Upper lobe of left lung (tissue), 6 donors: ENCODE data around the gene DCST1. TPM values are rescaled to one million over a fixed set of nuclear protein-coding genes. Genes with fewer than 3 reads are reported as not detected.

Experiments
- ATAC-seq, 2 donors: fragments of 200-7000 bp; cut with Tn5 transposase; one replicate each; pipeline ENCODE4 v1.9.1; 2022; ENCODE audit warnings: mild to moderate bottlenecking in 2 of 2, moderate library complexity in 2 of 2; ENCODE audit not compliant: low FRiP score in 2 of 2
- DNase-seq, 2 donors: peaks; one replicate each; pipeline ENCODE4 v3.0.0-alpha.2; 2019 to 2020
- H3K27ac ChIP-seq, 4 donors: fragments of 200-600 bp; sonication (generic); one replicate each; pipeline ENCODE4 v1.5.1; 2016 to 2019
- H3K27me3 ChIP-seq, 4 donors: fragments of 200-600 bp; sonication (generic); one replicate each; pipeline ENCODE4 v1.5.1; 2017 to 2019
- H3K36me3 ChIP-seq, 4 donors: fragments of 200-600 bp; sonication (generic); one replicate each; pipeline ENCODE4 v1.5.1; 2016 to 2019
- H3K4me1 ChIP-seq, 4 donors: fragments of 200-600 bp; sonication (generic); one replicate each; pipeline ENCODE4 v1.5.1; 2018 to 2019
- H3K4me3 ChIP-seq, 4 donors: fragments of 200-600 bp; sonication (generic); one replicate each; pipeline ENCODE4 v1.5.1; 2017 to 2019; ENCODE audit warnings: mild to moderate bottlenecking in 2 of 4, moderate library complexity in 1 of 4
- H3K9me3 ChIP-seq, 4 donors: fragments of 200-600 bp; sonication (generic); one replicate each; pipeline ENCODE4 v1.5.1; 2018 to 2019
- EP300 ChIP-seq, 4 donors: sonication (generic); formaldehyde crosslinking; IDR thresholded peaks; one replicate each; pipeline ENCODE4 v1.5.1; 2017; ENCODE audit warnings: antibody characterized with exemption in 4 of 4, control low read depth in 2 of 4
- POLR2A ChIP-seq, 4 donors: fragments of 450-650 bp; IDR thresholded peaks; one replicate each; pipeline ENCODE4 v1.5.1; 2016 to 2017; ENCODE audit warnings: antibody characterized with exemption in 4 of 4, mild to moderate bottlenecking in 2 of 4
- POLR2AphosphoS5 ChIP-seq, 2 donors: sonication (generic); formaldehyde crosslinking; IDR thresholded peaks; one replicate each; pipeline ENCODE4 v1.5.1; 2017; ENCODE audit warnings: antibody characterized with exemption in 2 of 2
- WGBS, 2 donors: methylation state at CpG; one replicate each; pipeline ENCODE4 v1.1.5; 2017 to 2018; 5-methylcytosine and 5-hydroxymethylcytosine counted together
- total RNA-seq, 6 donors: library from RNA; depleted of rRNA in 4 of 6; stranded (reverse); fragments of >200 nt in 4 of 6; gene quantifications; one replicate each; pipeline versions ENCODE4 v1.1.0 to v1.2.1, GENCODE V29; 2016 to 2021
- TF ChIP-seq, protein P1 (sequence below), 6 experiments: fragments of 450-650 bp in 4 of 6; fragments of 200-600 bp in 2 of 6; sonication (generic) in 2 of 6; IDR thresholded peaks; one replicate each; pipeline ENCODE4 v1.5.1; 2016 to 2019; ENCODE audit warnings: antibody characterized with exemption in 6 of 6
- donor health status: DM: no; HTN: no; CAD: no; lungs with moderate emphysema.
- donor health status: DM: no; HTN: yes; CAD: no; lungs with severe emphysema.

DCST1 gene
- total RNA-seq, 6 donors from 2014 or later: 0.89 TPM; not detected in 5

DNA sequence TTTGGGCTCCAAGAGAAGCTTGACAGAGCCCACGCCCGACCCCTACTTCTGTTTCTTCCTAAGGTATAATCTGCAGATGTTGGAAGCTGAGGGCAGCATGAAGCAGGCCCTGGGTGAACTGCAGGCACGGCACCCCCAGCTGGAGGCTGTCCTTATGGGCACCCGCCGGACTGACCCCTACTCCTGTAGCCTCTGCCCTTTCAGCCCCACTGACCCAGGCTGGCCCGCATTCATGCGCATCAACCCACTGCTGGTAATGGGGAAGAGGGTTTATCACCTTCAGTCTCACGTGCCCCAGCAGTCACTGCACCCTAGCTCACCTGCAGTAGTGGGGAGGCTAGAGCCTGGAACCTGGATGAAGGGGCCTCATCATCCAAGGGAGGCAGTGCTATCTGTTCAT is 43.3 kb upstream of the DCST1 start:
- H3K4me1 ChIP-seq: peaks cover 0 to 6% (median 2%) of the 10 kb centered on the region in 4 donors
- no peak overlapping the region for H3K27ac ChIP-seq
- peaks cover 0 to 49% (median 23%) of the 10 kb centered on the region in 4 donors for H3K36me3 ChIP-seq
- DNase-seq (no peak), ATAC-seq (no peak)
- no peaks in the 10 kb centered on the region for H3K27me3 ChIP-seq
- WGBS, 2 donors: 94 to 95% methylated on average over 7 to 8 of the region's 8 CpGs
- no peak overlapping the region for H3K4me3 ChIP-seq
- H3K9me3 ChIP-seq: no peaks in the 10 kb centered on the region
- no peak for TF ChIP-seq POLR2AphosphoS5 (IDR thresholded peaks at IDR 0.05)
- TF ChIP-seq, protein P1, sequence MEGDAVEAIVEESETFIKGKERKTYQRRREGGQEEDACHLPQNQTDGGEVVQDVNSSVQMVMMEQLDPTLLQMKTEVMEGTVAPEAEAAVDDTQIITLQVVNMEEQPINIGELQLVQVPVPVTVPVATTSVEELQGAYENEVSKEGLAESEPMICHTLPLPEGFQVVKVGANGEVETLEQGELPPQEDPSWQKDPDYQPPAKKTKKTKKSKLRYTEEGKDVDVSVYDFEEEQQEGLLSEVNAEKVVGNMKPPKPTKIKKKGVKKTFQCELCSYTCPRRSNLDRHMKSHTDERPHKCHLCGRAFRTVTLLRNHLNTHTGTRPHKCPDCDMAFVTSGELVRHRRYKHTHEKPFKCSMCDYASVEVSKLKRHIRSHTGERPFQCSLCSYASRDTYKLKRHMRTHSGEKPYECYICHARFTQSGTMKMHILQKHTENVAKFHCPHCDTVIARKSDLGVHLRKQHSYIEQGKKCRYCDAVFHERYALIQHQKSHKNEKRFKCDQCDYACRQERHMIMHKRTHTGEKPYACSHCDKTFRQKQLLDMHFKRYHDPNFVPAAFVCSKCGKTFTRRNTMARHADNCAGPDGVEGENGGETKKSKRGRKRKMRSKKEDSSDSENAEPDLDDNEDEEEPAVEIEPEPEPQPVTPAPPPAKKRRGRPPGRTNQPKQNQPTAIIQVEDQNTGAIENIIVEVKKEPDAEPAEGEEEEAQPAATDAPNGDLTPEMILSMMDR (IDR thresholded peaks at IDR 0.05): no peak
- no peak for TF ChIP-seq POLR2A (IDR thresholded peaks at IDR 0.05)
- no peak for TF ChIP-seq EP300 (IDR thresholded peaks at IDR 0.05)

GRCh38 chr1:154992721-154993571 is 40.7 kb upstream of the DCST1 start:
- WGBS, 2 donors: 83 to 92% methylated on average over 11 to 14 of the region's 14 CpGs
- no peak for TF ChIP-seq EP300 (IDR thresholded peaks at IDR 0.05)
- no peak for TF ChIP-seq POLR2AphosphoS5 (IDR thresholded peaks at IDR 0.05)
- TF ChIP-seq, protein P1 (IDR thresholded peaks at IDR 0.05): no peak
- no peak for TF ChIP-seq POLR2A (IDR thresholded peaks at IDR 0.05)
- no peak overlapping the region for H3K27ac ChIP-seq
- H3K4me1 ChIP-seq: peaks cover 0 to 6% (median 0%) of the 10 kb centered on the region in 4 donors
- H3K9me3 ChIP-seq: no peaks in the 10 kb centered on the region
- DNase-seq (no peak), ATAC-seq (no peak)
- H3K4me3 ChIP-seq: no peak overlapping the region
- H3K36me3 ChIP-seq: peaks cover 0 to 41% (median 18%) of the 10 kb centered on the region in 4 donors
- H3K27me3 ChIP-seq: no peaks in the 10 kb centered on the region

DNA sequence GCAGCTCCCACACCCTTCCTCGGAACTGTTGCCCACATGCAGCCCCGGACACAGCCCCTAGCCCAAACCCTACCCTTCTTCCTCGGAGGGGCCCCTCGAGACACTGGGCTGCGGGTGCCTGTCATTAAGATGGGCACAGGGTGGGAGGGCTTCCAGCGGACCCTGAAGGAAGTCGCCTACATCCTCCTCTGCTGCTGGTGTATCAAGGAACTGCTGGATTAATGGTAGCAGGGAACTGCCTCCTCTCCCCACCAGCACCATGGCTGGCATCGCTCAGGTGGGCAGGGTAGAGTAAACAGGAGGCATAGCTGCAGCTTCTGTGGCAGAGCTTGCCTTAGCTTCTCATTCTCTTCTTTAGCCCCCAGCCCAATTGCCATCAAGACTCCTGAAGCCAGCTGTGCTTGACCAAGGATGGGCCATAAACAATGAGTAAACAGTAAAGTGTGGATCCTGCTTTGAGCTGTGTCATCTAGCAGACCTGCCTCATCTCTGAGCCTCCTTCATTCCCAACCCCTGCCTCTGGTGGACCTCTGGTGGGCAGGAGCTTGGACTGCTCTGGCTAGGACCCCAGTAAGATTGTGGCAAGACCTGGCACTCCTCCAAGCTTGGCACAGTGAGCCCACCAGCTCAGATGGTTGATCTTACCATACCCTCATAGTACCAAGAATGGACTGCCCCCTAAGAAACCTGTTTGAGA is 39.9 kb upstream of the DCST1 start, which contains the start of gene LENEP:
TSS of gene LENEP (plus strand) at position 15 of the 697 bp plus-strand sequence. CDS start at position 37, 22 bp downstream.
- Histone ChIP-seq H3K36me3 (peaks cover 0 to 33% (median 10%) of the 10 kb centered on the region in 4 donors), H3K27ac (no peak within 1 kb of the TSS), H3K4me1 (peaks cover 1 to 8% (median 2%) of the 10 kb centered on the region in 4 donors), H3K9me3 (no peaks in the 10 kb centered on the region), H3K4me3 (no peak within 1 kb of the TSS), H3K27me3 (no peaks in the 10 kb centered on the region)
- WGBS, 2 donors: 70 to 80% methylated on average over 7 to 8 of the region's 8 CpGs
- ATAC-seq: no peak
- no peak for DNase-seq
- TF ChIP-seq POLR2AphosphoS5 (IDR thresholded peaks at IDR 0.05) (no peak), EP300 (IDR thresholded peaks at IDR 0.05) (no peak), POLR2A (IDR thresholded peaks at IDR 0.05) (no peak)
- TF ChIP-seq, protein P1 (IDR thresholded peaks at IDR 0.05): no peak

GRCh38 chr1:154994269-154994587 is 39.4 kb upstream of the DCST1 start:
- no peak for DNase-seq
- H3K27me3 ChIP-seq: no peaks in the 10 kb centered on the region
- TF ChIP-seq EP300 (IDR thresholded peaks at IDR 0.05) (no peak), POLR2A (IDR thresholded peaks at IDR 0.05) (no peak), POLR2AphosphoS5 (IDR thresholded peaks at IDR 0.05) (no peak)
- TF ChIP-seq, protein P1 (IDR thresholded peaks at IDR 0.05): no peak
- peaks cover 0 to 28% (median 8%) of the 10 kb centered on the region in 4 donors for H3K36me3 ChIP-seq
- no peak overlapping the region for H3K4me3 ChIP-seq
- no peak for ATAC-seq
- H3K4me1 ChIP-seq: peaks cover 6 to 13% (median 7%) of the 10 kb centered on the region in 4 donors
- no peaks in the 10 kb centered on the region for H3K9me3 ChIP-seq
- 75 to 76% methylated on average over 1 of the region's 1 CpG for WGBS, 2 donors
- no peak overlapping the region for H3K27ac ChIP-seq
